H9 (cell line): Measurements from ENCODE around the gene HSD17B8. TPM values are rescaled to one million over a fixed set of nuclear protein-coding genes. Genes with fewer than 3 reads are reported as not detected.

Experiments used
- DNase-seq: peaks from one replicate; pipeline ENCODE4 v3.0.0-alpha.2; 2017
- H2AFZ ChIP-seq: one replicate; pipeline ENCODE4 v1.6.1; 2013; ENCODE audit warnings: mild to moderate bottlenecking, low read length, control low read depth, moderate library complexity
- H2AK5ac ChIP-seq: 2 replicates; pipeline ENCODE4 v1.6.1; 2013; ENCODE audit warnings: low read length, control low read depth, mixed read lengths; ENCODE audit not compliant: insufficient read length
- H2BK120ac ChIP-seq: one replicate; pipeline ENCODE4 v1.6.1; 2013; ENCODE audit warnings: low read depth, mild to moderate bottlenecking, low read length, control low read depth, inconsistent platforms; ENCODE audit not compliant: poor library complexity, severe bottlenecking
- H2BK12ac ChIP-seq: 2 replicates; pipeline ENCODE4 v1.6.1; 2013; ENCODE audit warnings: low read length, control low read depth, mixed read lengths, low read depth; ENCODE audit not compliant: insufficient read length
- H2BK15ac ChIP-seq: 2 replicates; pipeline ENCODE4 v1.6.1; 2013; ENCODE audit warnings: low read depth, low read length, control low read depth
- H2BK20ac ChIP-seq: one replicate; pipeline ENCODE4 v1.6.1; 2013; ENCODE audit warnings: low read depth, mild to moderate bottlenecking, low read length, control low read depth, inconsistent platforms; ENCODE audit not compliant: poor library complexity, severe bottlenecking
- H2BK5ac ChIP-seq: 2 replicates; pipeline ENCODE4 v1.6.1; 2013; ENCODE audit warnings: low read length, control low read depth, mixed read lengths; ENCODE audit not compliant: insufficient read length
- H3K14ac ChIP-seq: 2 replicates; pipeline ENCODE4 v1.6.1; 2013; ENCODE audit warnings: low read length, control low read depth; ENCODE audit not compliant: insufficient read depth
- H3K18ac ChIP-seq: 2 replicates; pipeline ENCODE4 v1.6.1; 2013; ENCODE audit warnings: low read depth, mild to moderate bottlenecking, mixed read lengths, low read length, control low read depth; ENCODE audit not compliant: insufficient read length
- H3K23ac ChIP-seq: 2 replicates; pipeline ENCODE4 v1.6.1; 2013; ENCODE audit warnings: low read length, control low read depth, mixed read lengths, low read depth; ENCODE audit not compliant: insufficient read length
- H3K23me2 ChIP-seq: 2 replicates; pipeline ENCODE4 v1.6.1; 2013; ENCODE audit warnings: low read depth, mild to moderate bottlenecking, mixed read lengths, low read length, control low read depth; ENCODE audit not compliant: insufficient read length, poor library complexity, severe bottlenecking
- H3K27ac ChIP-seq: 2 replicates; pipeline ENCODE4 v1.5.1; 2013; ENCODE audit warnings: low read length, control low read depth, mixed read lengths, low read depth; ENCODE audit not compliant: insufficient read length
- H3K27me3 ChIP-seq: 2 replicates; pipeline ENCODE4 v1.6.1; 2013; ENCODE audit warnings: low read length, control low read depth, inconsistent platforms; ENCODE audit not compliant: insufficient read depth
- H3K4ac ChIP-seq: 2 replicates; pipeline ENCODE4 v1.6.1; 2013; ENCODE audit warnings: low read depth, mild to moderate bottlenecking, control low read depth, inconsistent platforms, low read length, moderate library complexity
- H3K4me1 ChIP-seq: 2 replicates; pipeline ENCODE4 v1.6.1; 2013; ENCODE audit warnings: low read length, control low read depth, inconsistent platforms; ENCODE audit not compliant: insufficient read depth
- H3K4me2 ChIP-seq: 2 replicates; pipeline ENCODE4 v1.6.1; 2013; ENCODE audit warnings: low read length, control low read depth, mixed read lengths; ENCODE audit not compliant: insufficient read length, insufficient read depth
- H3K56ac ChIP-seq: 2 replicates; pipeline ENCODE4 v1.6.1; 2013; ENCODE audit warnings: low read depth, mild to moderate bottlenecking, mixed read lengths, low read length, control low read depth; ENCODE audit not compliant: insufficient read length
- H3K79me1 ChIP-seq: 2 replicates; pipeline ENCODE4 v1.6.1; 2013; ENCODE audit warnings: low read depth, mild to moderate bottlenecking, moderate library complexity, low read length, control low read depth, inconsistent platforms; ENCODE audit not compliant: insufficient read depth, poor library complexity, severe bottlenecking
- H3K79me2 ChIP-seq: 2 replicates; pipeline ENCODE4 v1.6.1; 2013; ENCODE audit warnings: low read length, control low read depth, inconsistent platforms; ENCODE audit not compliant: insufficient read depth
- H3K9ac ChIP-seq: 2 replicates; pipeline ENCODE4 v1.6.1; 2013; ENCODE audit warnings: low read length, control low read depth, mixed read lengths; ENCODE audit not compliant: insufficient read length; ENCODE audit errors: extremely low read depth
- H3K9me3 ChIP-seq: one replicate; pipeline ENCODE4 v1.6.1; 2013; ENCODE audit warnings: low read depth, low read length, inconsistent platforms; ENCODE audit not compliant: control insufficient read depth
- H3T11ph ChIP-seq: one replicate; pipeline ENCODE4 v1.6.1; 2013; ENCODE audit warnings: mild to moderate bottlenecking, low read length, control low read depth, inconsistent platforms
- H4K20me1 ChIP-seq: one replicate; pipeline ENCODE4 v1.6.1; 2013; ENCODE audit not compliant: control insufficient read depth, insufficient read length, insufficient read depth
- H4K5ac ChIP-seq: 2 replicates; pipeline ENCODE4 v1.6.1; 2013; ENCODE audit warnings: low read depth, mild to moderate bottlenecking, mixed read lengths, low read length, control low read depth; ENCODE audit not compliant: insufficient read length
- H4K8ac ChIP-seq: replicated peaks from 2 replicates; pipeline ENCODE4 v1.6.1; 2013; ENCODE audit warnings: low read length, control low read depth, mixed read lengths, low read depth; ENCODE audit not compliant: insufficient read length
- H4K91ac ChIP-seq: 2 replicates; pipeline ENCODE4 v1.6.1; 2013; ENCODE audit warnings: low read depth, mild to moderate bottlenecking, moderate library complexity, mixed read lengths, low read length, control low read depth; ENCODE audit not compliant: insufficient read length
- H3K27ac Mint-ChIP-seq, 3 experiments: 2 replicates in 2 of 3; 3 replicates in 1 of 3; pipeline ENCODE4 v1.8.0; 2020 to 2021; ENCODE audit warnings: mixed read lengths in 3 of 3, mild to moderate bottlenecking in 1 of 3, moderate library complexity in 1 of 3
- H3K27me3 Mint-ChIP-seq: 2 replicates; pipeline ENCODE4 v1.8.0; 2021; ENCODE audit warnings: low read depth, mild to moderate bottlenecking, moderate library complexity, mixed read lengths
- H3K36me3 Mint-ChIP-seq, 3 experiments: 2 replicates in 2 of 3; 3 replicates in 1 of 3; pipeline ENCODE4 v1.8.0; 2020 to 2021; ENCODE audit warnings: low read depth in 3 of 3, mixed read lengths in 3 of 3; ENCODE audit not compliant: insufficient read depth in 1 of 3
- H3K4me1 Mint-ChIP-seq, 2 experiments: 2 replicates each; pipeline ENCODE4 v1.8.0; 2020; ENCODE audit warnings: mixed read lengths in 2 of 2
- H3K4me3 Mint-ChIP-seq, 2 experiments: 2 replicates in 1 of 2; 3 replicates in 1 of 2; pipeline ENCODE4 v1.8.0; 2020 to 2021; ENCODE audit warnings: mild to moderate bottlenecking in 2 of 2, mixed read lengths in 2 of 2, moderate library complexity in 1 of 2
- H3K9me3 Mint-ChIP-seq, 2 experiments: 2 replicates in 1 of 2; 3 replicates in 1 of 2; pipeline ENCODE4 v1.8.0; 2020; ENCODE audit warnings: mild to moderate bottlenecking in 2 of 2, mixed read lengths in 2 of 2, moderate library complexity in 1 of 2
- WGBS: extraction: QIAGEN DNeasy Blood & Tissue Kit; methylation state at CpG from one replicate; pipeline ENCODE4 v1.1.7; 2013; ENCODE audit warnings: missing lambda C conversion rate, low lambda C conversion rate, mixed read lengths; ENCODE audit not compliant: insufficient read length; ENCODE audit errors: extremely low coverage; 5-methylcytosine and 5-hydroxymethylcytosine counted together
- total RNA-seq: library from RNA; stranded (reverse); gene quantifications from 2 replicates; pipeline ENCODE4 v1.2.1, GENCODE V29; 2021
- TF ChIP-seq, protein P1 (sequence below): fragments of 200-600 bp; sonication (generic); conservative IDR thresholded peaks from 3 replicates; pipeline ENCODE4 v1.8.0; 2021; ENCODE audit warnings: antibody characterized with exemption, mild to moderate bottlenecking

The HSD17B8 gene
- total RNA-seq, 1 experiment from 2014 or later = 7.1 TPM

DNA sequence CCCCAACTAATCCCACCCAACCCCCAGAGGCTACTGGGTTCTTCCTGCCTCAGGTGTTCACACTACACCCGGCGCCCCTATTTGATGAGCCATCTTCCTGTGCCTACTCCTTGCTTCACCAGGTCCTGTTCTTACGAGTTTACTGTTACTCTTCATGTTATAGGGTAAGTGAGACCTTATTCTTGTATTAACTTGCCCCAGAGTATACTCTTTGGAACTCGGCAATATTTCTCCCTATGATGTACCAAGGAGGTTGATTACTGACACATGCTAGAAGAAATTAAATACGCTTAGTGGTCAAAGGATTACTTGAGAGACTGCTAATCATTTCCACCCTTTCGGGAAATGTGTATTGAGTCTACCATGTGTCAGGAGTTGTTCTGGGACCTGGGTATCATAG lies 12.8 kb downstream of the HSD17B8 start:
- H3K4me1 Mint-ChIP-seq = peaks cover 28 to 33% of the 10 kb centered on the region in 2 experiments
- Histone ChIP-seq H3K79me2 (no peaks in the 10 kb centered on the region), H2AK5ac (no peak overlapping the region), H3K9ac (no peak overlapping the region), H3K4me1 (no peaks in the 10 kb centered on the region), H3K4ac (no peak overlapping the region), H2BK12ac (no peak overlapping the region), H3K4me2 (no peak overlapping the region), H4K8ac (no peak overlapping the region), H3K9me3 (no peaks in the 10 kb centered on the region), H3K27ac (no peak overlapping the region), H3K27me3 (peaks cover 59% of the 10 kb centered on the region), H3T11ph (no peak overlapping the region), H2BK120ac (no peak overlapping the region), H2AFZ (no peak overlapping the region), H4K20me1 (no peaks in the 10 kb centered on the region), H2BK15ac (no peak overlapping the region), H3K14ac (no peak overlapping the region), H3K56ac (no peak overlapping the region), H4K91ac (no peak overlapping the region), H3K23me2 (peaks cover 11% of the 10 kb centered on the region), H3K23ac (no peak overlapping the region), H4K5ac (no peak overlapping the region), H3K79me1 (no peaks in the 10 kb centered on the region), H3K18ac (no peak overlapping the region), H2BK5ac (no peak overlapping the region), H2BK20ac (no peak overlapping the region)
- no CpG with 5 or more reads among the region's 6 CpGs for WGBS
- H3K36me3 Mint-ChIP-seq = peaks cover 0 to 2% (median 0%) of the 10 kb centered on the region in 3 experiments; a peak in 3 of 7 replicates
- peak overlapping the region in 1 of 2 experiments; percentile 26; a peak in 1 of 5 replicates for H3K4me3 Mint-ChIP-seq
- peaks cover 100% of the 10 kb centered on the region for H3K27me3 Mint-ChIP-seq
- H3K9me3 Mint-ChIP-seq = peaks cover 0 to 7% of the 10 kb centered on the region in 2 experiments; a peak in 2 of 5 replicates
- TF ChIP-seq, protein P1, sequence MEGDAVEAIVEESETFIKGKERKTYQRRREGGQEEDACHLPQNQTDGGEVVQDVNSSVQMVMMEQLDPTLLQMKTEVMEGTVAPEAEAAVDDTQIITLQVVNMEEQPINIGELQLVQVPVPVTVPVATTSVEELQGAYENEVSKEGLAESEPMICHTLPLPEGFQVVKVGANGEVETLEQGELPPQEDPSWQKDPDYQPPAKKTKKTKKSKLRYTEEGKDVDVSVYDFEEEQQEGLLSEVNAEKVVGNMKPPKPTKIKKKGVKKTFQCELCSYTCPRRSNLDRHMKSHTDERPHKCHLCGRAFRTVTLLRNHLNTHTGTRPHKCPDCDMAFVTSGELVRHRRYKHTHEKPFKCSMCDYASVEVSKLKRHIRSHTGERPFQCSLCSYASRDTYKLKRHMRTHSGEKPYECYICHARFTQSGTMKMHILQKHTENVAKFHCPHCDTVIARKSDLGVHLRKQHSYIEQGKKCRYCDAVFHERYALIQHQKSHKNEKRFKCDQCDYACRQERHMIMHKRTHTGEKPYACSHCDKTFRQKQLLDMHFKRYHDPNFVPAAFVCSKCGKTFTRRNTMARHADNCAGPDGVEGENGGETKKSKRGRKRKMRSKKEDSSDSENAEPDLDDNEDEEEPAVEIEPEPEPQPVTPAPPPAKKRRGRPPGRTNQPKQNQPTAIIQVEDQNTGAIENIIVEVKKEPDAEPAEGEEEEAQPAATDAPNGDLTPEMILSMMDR = no peak
- H3K27ac Mint-ChIP-seq = no peak overlapping the region; a peak in 2 of 7 replicates
- DNase-seq = no peak
